Endothelial cell of umbilical vein (primary cell): Measurements from ENCODE around the gene NDFIP1. TPM values are rescaled to one million over a fixed set of nuclear protein-coding genes. Genes with fewer than 3 reads are reported as not detected.

Experiments
- BruUV-seq: library from RNA; stranded (reverse); fragments of 400-500 nt; replicated peaks from 2 replicates; lab custom pipeline; 2021; lab: Mats Ljungman, UMichigan
- CTCF ChIA-PET: fragments of 300-600, 350-600 bp; sonication (Branson Sonifier 250); formaldehyde crosslinking; loops from one replicate; lab custom pipeline; 2021; ENCODE audit warnings: antibody characterized with exemption, inconsistent platforms; lab: Charles Lee
- POLR2A ChIA-PET: fragments of 300-600, 350-600 bp; sonication (Branson Sonifier 250); formaldehyde crosslinking; loops from one replicate; lab custom pipeline; 2021; ENCODE audit warnings: antibody characterized with exemption, inconsistent platforms; lab: Charles Lee
- DNase-seq: peaks from one replicate; pipeline ENCODE4 v3.0.0-alpha.2; 2011; ENCODE audit warnings: low read depth, low spot score
- FAIRE-seq: peaks from 2 replicates; lab custom pipeline; 2011; peaks lifted over from hg19 to GRCh38; lab: Jason Lieb, UNC
- H2AFZ ChIP-seq: 2 replicates; pipeline ENCODE4 v1.6.0; 2012; ENCODE audit warnings: low read depth, low read length, control low read depth, inconsistent platforms
- H3K27ac ChIP-seq: 2 replicates; pipeline ENCODE4 v1.5.1; 2011; ENCODE audit warnings: low read depth, mild to moderate bottlenecking, control low read depth, low read length, moderate library complexity; ENCODE audit not compliant: insufficient read depth
- H3K27me3 ChIP-seq, 2 experiments: 2 replicates each; pipeline versions ENCODE4 v1.6.0 to v1.6.1; 2011; ENCODE audit warnings: low read length in 2 of 2, mixed read lengths in 1 of 2; ENCODE audit not compliant: control insufficient read depth in 2 of 2, insufficient read depth in 2 of 2
- H3K36me3 ChIP-seq, 2 experiments: 2 replicates in 1 of 2; 3 replicates in 1 of 2; pipeline ENCODE4 v1.5.1; 2011; ENCODE audit warnings: low read length in 2 of 2, mild to moderate bottlenecking in 1 of 2, moderate library complexity in 1 of 2; ENCODE audit not compliant: control insufficient read depth in 2 of 2, insufficient read depth in 2 of 2; ENCODE audit errors: extremely low read depth in 1 of 2
- H3K4me1 ChIP-seq: 3 replicates; pipeline ENCODE4 v1.5.1; 2011; ENCODE audit warnings: mild to moderate bottlenecking, low read length; ENCODE audit not compliant: control insufficient read depth, insufficient read depth; ENCODE audit errors: extremely low read depth
- H3K4me2 ChIP-seq: 2 replicates; pipeline ENCODE4 v1.6.1; 2011; ENCODE audit warnings: low read length, control low read depth, mixed read lengths; ENCODE audit not compliant: insufficient read depth
- H3K4me3 ChIP-seq, 3 experiments: fragments of 200-600 bp in 1 of 3; sonication (generic), shearing (Covaris generic) in 1 of 3; replicated peaks in 1 of 3; 2 replicates each; pipeline ENCODE4 v1.5.1; 2011 to 2016; ENCODE audit warnings: control low read depth in 3 of 3, low read length in 3 of 3, mild to moderate bottlenecking in 2 of 3, inconsistent platforms in 1 of 3, low read depth in 1 of 3, moderate library complexity in 1 of 3; ENCODE audit not compliant: insufficient read depth in 1 of 3
- H3K79me2 ChIP-seq: 2 replicates; pipeline ENCODE4 v1.6.0; 2012; ENCODE audit warnings: low read length, inconsistent platforms; ENCODE audit not compliant: control insufficient read depth, insufficient read depth
- H3K9ac ChIP-seq: replicated peaks from 2 replicates; pipeline ENCODE3; 2011; ENCODE audit warnings: low read length, control low read depth; ENCODE audit not compliant: insufficient read depth; ENCODE audit errors: extremely low read depth
- H3K9me1 ChIP-seq: replicated peaks from 3 replicates; pipeline ENCODE4 v1.6.0; 2011; ENCODE audit warnings: mild to moderate bottlenecking, low read length; ENCODE audit not compliant: control insufficient read depth, insufficient read depth; ENCODE audit errors: extremely low read depth
- H3K9me3 ChIP-seq: replicated peaks from 2 replicates; pipeline ENCODE4 v1.5.1; 2012; ENCODE audit warnings: low read length, inconsistent platforms; ENCODE audit not compliant: control insufficient read depth, insufficient read depth
- H4K20me1 ChIP-seq: replicated peaks from 2 replicates; pipeline ENCODE3; 2011; ENCODE audit warnings: mild to moderate bottlenecking, low read length; ENCODE audit not compliant: control insufficient read depth, insufficient read depth; ENCODE audit errors: extremely low read depth
- CTCF ChIP-seq, 2 donors: IDR thresholded peaks; 1 replicate in 1 of 2; 2 replicates in 1 of 2; pipeline ENCODE4 v1.5.1; 2011; ENCODE audit warnings: low read length in 2 of 2, mild to moderate bottlenecking in 2 of 2, moderate library complexity in 2 of 2, control low read depth in 1 of 2, inconsistent platforms in 1 of 2, low read depth in 1 of 2; ENCODE audit not compliant: insufficient read depth in 1 of 2; ENCODE audit errors: extremely low read depth in 1 of 2
- EZH2 ChIP-seq: IDR thresholded peaks from 2 replicates; pipeline ENCODE4 v1.6.1; 2012; ENCODE audit warnings: borderline replicate concordance, low read depth, mild to moderate bottlenecking, moderate library complexity, low read length, inconsistent platforms; ENCODE audit not compliant: severe bottlenecking
- FOS ChIP-seq: IDR thresholded peaks from 2 replicates; pipeline ENCODE4 v1.6.1; 2011; ENCODE audit warnings: mild to moderate bottlenecking, low read length, moderate library complexity, borderline replicate concordance; ENCODE audit not compliant: insufficient read depth
- GATA2 ChIP-seq: IDR thresholded peaks from 2 replicates; pipeline ENCODE4 v1.7.0; 2011; ENCODE audit warnings: low read depth, mild to moderate bottlenecking, moderate library complexity, mixed read lengths, low read length; ENCODE audit not compliant: insufficient read length, insufficient read depth
- JUN ChIP-seq: IDR thresholded peaks from 2 replicates; pipeline ENCODE4 v1.6.1; 2011; ENCODE audit warnings: borderline replicate concordance, low read depth; ENCODE audit not compliant: insufficient read length, insufficient read depth
- MAX ChIP-seq: IDR thresholded peaks from 2 replicates; pipeline ENCODE4 v1.6.1; 2011; ENCODE audit not compliant: insufficient read depth, insufficient read length
- MYC ChIP-seq: IDR thresholded peaks from one replicate; pipeline ENCODE4 v1.6.1; 2011; ENCODE audit warnings: mild to moderate bottlenecking, low read depth, low read length
- POLR2A ChIP-seq: IDR thresholded peaks from 2 replicates; pipeline ENCODE4 v1.6.1; 2012; ENCODE audit warnings: low read depth, mild to moderate bottlenecking, control low read depth, low read length
- POLR2AphosphoS5 ChIP-seq: IDR thresholded peaks from 2 replicates; pipeline ENCODE4 v1.6.1; 2012; ENCODE audit warnings: low read depth, mild to moderate bottlenecking, control low read depth, low read length, moderate library complexity; ENCODE audit not compliant: insufficient read depth
- dilution Hi-C: fragments of 300-500 bp; cut with MboI; formaldehyde crosslinking; loops from one replicate; pipeline ENCODE4 v1.15.0; 2019; ENCODE audit warnings: low sequenced_read_pairs; ENCODE audit not compliant: extremely low pct_ligation_motif_present
- intact Hi-C: fragments of 100-400 bp; cut with micrococcal nuclease; formaldehyde crosslinking; loops from one replicate; pipeline ENCODE4 v1.10.0; 2022
- polyA plus RNA-seq, 4 experiments: library from polyadenylated mRNA; depleted of rRNA in 3 of 4; stranded (reverse) in 3 of 4; unstranded in 1 of 4; fragments of >200 nt; gene quantifications; 2 replicates each; pipeline versions ENCODE4 v1.2.1 to v1.2.3, GENCODE V29; 2011 to 2012; ENCODE audit warnings: missing spikeins in 1 of 4
- total RNA-seq: library from RNA; stranded (reverse); gene quantifications from 2 replicates; pipeline ENCODE4 v1.2.3, GENCODE V29; 2021

The NDFIP1 gene
- total and polyA plus RNA-seq, 2 donors (not counting 3 experiments of a cell fraction or from before 2014, with no cell fraction given): 12.3 to 42.6 TPM

GRCh38 chr5:142107736-142108431 lies 695 bp upstream of the NDFIP1 start:
- peak overlapping the region; percentile 91 for H3K9ac ChIP-seq
- ChIA-PET POLR2A (interaction anchor here (0.6 kb wide), 1 partner anchor 56 kb away, joined by 3 read pairs; no protein-coding TSS in a partner anchor), CTCF (interaction anchor here (0.6 to 5.5 kb wide), 5 partner anchors 8 to 357 kb away, joined by 3 to 53 read pairs (median 3); partner anchors contain the start of genes GNPDA1 and RNF14)
- H2AFZ ChIP-seq: peak overlapping the region; percentile 100
- H3K36me3 ChIP-seq: no peaks in the 10 kb centered on the region
- BruUV-seq: no TSS peak
- H4K20me1 ChIP-seq: no peaks in the 10 kb centered on the region
- H3K4me1 ChIP-seq: peaks cover 14% of the 10 kb centered on the region
- H3K9me3 ChIP-seq: no peaks in the 10 kb centered on the region
- no peaks in the 10 kb centered on the region for H3K27me3 ChIP-seq
- H3K79me2 ChIP-seq: peaks cover 39% of the 10 kb centered on the region
- intact Hi-C loops (loop anchor here (1.0 to 2.0 kb wide), 2 partner anchors 37 to 93 kb away; no protein-coding TSS in a partner anchor), dilution Hi-C loops (no loop called here)
- TF ChIP-seq EZH2 (no peak), CTCF (IDR thresholded peaks at IDR 0.05; ENCODE audit: extremely low read depth in 1 of 2, insufficient read depth in 1 of 2, low read depth in 1 of 2, low read length in 2 of 2) (no peak), POLR2A (no peak), MYC (no peak), POLR2AphosphoS5 (no peak), GATA2 (no peak), JUN (no peak), MAX (no peak), FOS (no peak)
- DNase-seq (no peak), FAIRE-seq (no peak)
- H3K27ac ChIP-seq: no peak overlapping the region
- peak overlapping the region; percentile 56 for H3K4me2 ChIP-seq
- peak overlapping the region in 1 of 3 experiments; percentile 64 for H3K4me3 ChIP-seq
- no peaks in the 10 kb centered on the region for H3K9me1 ChIP-seq
